GM04504 (cell line): Measurements from ENCODE around the gene SRP9.
"Not testable (repeated sequence)": the region's sequence is repeated elsewhere in the genome, so short reads cannot be mapped to it uniquely, and the experiment has no call there.

ENCODE experiments used
- DNase-seq: peaks from one replicate; pipeline ENCODE4 v3.0.0-alpha.2; 2012; ENCODE audit warnings: low read depth

Gene SRP9

DNA sequence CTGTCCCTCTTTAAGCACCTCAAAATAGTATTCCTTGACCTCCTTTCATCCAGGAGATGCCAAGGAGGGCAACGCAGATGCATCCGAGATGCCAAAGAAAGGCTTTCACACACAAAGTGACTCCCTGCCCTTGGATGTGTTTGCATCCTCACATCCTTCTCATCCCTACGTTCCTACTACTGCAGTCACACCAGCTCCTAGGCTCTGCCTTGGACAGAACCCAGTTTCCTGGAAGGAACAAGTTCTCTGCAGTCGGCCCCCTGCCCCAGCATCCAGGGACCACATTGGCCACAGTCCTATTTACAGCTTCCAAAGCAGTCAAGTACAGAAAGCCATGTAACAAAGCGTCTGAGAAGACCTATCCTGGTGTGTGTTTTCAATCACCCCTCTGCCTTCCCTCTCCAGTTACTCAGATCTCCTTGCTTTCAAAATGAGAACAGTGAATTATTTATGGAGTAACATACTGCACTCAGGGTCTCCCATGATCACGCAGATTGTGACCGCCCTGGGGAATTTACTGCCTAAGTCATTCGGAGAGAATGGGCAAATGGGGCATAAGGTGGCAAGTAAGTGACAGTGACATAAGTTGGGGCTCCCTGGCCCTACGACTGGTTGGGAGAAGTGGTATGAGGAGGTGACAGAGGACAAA is 21.8 kb upstream of the SRP9 start:
- no peak for DNase-seq

DNA sequence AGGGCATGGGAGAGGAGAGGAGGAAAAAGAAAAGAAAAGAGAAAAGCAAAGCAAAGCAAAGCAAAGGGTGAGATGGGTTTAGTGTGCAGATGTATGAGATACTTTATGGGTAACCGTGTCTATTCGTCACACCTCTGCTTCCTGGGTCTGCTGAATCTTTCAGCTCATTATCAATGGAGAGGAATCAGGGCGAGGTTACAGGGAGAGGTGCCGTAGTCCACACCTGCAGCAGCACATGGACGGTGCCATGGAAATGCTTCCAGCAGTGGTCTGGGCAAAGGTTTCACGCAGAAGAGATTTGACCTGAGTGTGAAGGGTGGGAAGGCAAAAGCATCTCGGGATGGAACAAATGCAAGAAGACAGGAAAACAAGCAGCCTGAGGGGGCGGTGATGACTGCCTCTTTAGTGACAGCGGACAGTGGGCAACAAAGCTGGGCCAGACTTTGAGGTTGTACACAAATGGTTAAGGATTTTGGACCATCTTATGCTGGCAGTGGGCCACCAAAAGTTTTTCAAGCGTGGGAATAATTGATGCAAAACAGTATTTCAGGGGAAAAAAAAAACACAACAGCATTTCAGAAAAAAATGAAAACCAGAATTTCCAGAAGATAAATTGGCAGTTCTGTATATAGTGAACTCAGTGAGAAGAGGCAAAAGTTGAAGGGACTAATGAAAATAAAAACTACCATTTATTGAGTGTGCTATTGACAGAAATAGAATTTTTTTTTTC is 19.5 kb upstream of the SRP9 start:
- DNase-seq: no peak

DNA sequence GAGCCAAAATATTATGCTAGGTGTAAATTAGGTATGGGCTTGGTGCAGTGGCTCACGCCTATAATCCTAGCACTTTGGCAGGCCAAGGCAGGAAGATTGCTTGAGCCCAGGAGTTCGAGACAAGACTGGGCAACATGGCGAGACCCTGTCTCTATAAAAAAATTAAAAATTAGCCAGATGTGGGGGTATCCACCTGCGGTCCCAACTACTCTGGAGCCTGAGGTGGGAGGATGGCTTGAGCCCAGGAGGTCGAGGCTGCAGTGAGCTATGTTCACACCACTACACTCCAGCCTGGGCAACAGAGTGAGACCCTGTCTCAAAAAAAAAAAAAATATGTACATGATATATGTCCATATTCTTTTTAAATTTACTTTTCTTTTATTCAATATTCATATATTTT is 17.7 kb upstream of the SRP9 start:
- not testable (repeated sequence) for DNase-seq

DNA sequence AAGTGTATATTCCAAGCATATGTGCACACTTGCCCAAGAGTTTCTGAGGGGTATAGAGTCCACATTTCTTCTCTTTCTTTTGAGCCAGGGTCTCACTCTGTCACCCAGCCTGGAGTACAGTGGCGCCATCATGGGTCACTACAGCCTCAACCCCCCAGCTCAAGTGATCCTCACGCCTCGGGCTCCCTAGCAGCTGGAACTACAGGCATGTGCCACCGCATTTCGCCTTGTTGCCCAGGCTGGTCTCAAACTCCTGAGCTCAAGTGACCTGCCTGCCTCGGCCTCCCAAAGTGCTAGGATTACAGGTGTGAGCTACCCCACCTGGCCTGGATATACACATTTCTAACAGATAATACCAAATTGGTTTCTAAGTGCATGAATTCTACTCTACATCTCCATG is 17.1 kb upstream of the SRP9 start:
- no peak for DNase-seq

DNA sequence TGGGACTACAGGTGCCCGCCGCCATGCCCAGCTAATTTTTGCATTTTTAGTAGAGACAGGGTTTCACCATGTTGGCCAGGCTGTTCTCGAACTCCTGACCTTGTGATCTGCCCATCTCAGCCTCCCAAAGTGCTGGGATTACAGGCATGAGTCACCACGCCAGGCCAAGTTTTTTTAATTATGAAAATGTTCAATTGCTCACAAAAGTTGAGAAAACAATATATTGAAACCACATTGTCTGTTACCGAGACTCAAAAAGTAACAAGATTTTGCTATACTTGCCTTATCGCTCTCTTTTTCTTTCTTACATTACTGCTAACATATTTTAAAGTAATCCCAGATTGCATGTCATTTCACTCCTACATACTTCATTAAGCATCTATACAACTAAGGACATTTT is 16.2 kb upstream of the SRP9 start:
- not testable (repeated sequence) for DNase-seq

DNA sequence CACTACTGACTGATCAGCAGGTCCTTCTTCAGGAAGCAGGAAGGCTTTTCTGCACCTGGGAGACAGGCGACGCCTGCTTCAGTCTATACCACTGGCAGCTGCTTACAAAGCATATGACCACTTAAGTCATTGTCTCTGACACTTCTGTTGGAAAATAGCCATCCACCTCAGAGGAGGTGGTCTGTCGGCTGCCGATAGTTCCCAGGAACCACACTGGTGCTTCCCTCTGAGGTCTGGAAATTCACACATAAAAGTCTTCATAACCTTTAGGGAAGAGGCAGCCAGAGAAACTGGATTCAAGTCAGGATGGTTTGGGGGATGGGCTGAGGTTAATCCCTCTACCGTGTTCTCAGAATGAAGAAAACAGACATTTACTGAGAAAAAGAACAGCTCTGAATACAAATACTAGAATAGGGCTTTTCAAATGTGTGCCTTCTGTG is 15.6 kb upstream of the SRP9 start:
- no peak for DNase-seq

DNA sequence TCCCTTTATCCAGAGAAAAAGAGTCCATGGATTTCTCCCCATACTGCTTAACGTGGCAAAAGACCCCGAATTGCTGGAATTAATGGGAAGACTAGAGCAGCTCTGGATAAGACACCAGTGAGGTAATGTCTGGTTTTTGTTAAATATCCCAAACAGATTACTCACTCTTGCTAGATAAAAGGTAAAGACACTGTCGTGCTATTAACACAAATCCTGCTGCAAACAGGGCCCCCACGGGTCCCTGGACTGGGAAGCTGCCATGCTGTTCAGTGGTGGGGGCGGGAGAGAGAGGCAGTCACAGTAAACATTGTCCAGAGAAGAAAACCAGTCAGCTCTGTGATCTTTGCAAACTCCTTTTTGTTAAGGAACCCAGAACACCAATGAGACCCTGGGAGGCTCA is 15.2 kb upstream of the SRP9 start:
- DNase-seq: no peak

DNA sequence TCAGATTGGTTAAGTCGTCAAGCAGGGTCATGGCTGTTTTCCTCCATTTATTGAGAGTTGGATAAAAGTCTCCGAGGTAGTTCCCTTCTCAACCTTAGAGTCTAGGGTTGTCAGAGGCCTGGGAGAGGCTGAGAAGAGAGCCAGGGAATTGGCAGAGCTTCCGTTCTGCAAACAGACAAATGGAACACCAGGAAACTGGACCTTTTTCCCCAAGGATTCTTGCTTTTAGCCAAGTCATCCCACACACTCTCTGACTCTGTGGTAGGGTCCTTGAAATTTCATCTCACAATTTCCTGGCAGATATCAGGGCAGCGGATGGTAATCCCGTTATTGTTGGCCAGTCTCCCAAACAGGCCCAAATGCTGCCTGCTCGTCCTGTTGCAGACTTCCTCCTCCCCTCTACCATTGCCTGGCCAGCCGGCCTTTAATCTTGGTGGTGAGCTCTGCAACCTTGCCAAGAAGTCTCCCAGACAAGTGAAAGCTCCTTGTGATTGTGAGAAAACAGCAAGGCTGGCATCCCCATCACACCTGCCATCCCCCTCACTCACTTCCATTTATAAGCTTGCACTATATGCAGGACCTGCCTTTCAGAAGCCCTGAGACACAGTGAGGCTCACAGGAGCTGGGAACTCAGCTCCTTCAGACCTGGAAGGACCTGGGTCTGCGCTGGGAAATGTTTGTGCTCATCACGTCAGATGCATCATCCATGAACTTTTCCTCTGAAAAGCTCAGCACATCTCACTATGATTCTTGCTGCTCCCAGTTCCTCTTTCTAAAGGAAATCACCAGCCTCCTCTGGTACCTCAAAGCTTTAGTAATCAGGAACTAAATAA is 13.7 kb upstream of the SRP9 start:
- DNase-seq: no peak

DNA sequence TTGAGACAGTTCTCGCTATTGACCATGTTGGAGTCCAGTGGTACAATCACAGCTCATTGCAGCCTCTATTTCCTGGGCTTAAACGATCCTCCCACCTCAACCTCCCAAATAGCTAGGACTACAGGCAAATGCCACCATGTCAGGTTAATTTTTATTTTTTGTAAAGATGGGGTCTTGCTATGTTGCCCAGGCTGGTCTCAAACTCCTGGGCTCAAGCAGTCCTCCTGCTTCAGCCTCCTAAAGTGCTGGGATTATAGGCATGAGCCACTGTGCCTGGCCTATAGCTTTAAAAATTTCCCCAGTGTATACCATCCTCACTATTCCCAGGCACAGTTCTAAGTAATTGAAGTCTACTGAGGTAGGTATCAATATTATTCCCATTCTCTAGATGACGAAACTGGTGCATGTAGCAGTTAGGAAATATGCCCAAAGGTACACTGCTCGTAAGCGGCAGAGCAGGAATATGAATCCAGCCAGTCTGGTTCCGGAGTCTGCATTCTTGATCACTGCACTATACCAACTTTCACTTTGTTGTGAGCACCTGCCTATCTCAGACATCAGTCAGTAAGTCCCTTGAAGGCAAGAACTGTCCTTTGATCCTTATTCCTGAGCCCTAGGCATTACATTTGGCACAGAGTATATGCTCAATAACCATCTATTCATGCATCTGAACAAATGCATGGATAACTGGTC is 11.5 kb upstream of the SRP9 start:
- DNase-seq: no peak

DNA sequence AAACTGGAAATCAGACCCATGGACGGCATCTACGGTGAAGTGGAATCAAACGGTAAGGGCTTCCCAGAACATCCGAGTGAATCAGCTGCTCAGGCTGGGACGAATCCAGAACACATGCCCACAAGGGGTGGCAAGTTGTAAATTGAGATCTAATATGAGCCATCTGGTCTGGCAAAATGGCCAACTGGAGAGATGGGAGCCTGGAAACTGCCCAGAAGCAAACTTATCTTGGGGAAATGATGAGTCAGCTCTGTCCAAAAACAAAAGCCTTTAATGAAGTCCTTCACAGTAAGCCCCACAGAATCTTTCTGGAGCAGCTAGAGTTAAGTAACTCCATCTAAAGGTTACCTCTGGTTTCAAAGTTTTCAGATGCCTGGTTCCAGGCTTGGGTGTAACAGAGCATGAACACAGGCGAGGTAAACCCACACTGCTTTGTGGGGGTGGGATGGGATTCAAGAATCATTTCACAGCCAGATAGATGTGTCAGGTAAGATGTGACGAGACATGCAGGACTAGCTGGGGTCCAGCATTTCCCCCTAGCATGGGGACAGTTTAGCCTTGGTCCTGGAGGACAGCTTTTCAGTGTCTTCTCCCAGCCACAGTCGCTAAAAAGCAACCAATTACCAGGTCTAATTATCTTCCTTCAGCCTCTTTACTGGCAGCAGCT is 10.5 kb upstream of the SRP9 start:
- DNase-seq: peak; percentile 93

DNA sequence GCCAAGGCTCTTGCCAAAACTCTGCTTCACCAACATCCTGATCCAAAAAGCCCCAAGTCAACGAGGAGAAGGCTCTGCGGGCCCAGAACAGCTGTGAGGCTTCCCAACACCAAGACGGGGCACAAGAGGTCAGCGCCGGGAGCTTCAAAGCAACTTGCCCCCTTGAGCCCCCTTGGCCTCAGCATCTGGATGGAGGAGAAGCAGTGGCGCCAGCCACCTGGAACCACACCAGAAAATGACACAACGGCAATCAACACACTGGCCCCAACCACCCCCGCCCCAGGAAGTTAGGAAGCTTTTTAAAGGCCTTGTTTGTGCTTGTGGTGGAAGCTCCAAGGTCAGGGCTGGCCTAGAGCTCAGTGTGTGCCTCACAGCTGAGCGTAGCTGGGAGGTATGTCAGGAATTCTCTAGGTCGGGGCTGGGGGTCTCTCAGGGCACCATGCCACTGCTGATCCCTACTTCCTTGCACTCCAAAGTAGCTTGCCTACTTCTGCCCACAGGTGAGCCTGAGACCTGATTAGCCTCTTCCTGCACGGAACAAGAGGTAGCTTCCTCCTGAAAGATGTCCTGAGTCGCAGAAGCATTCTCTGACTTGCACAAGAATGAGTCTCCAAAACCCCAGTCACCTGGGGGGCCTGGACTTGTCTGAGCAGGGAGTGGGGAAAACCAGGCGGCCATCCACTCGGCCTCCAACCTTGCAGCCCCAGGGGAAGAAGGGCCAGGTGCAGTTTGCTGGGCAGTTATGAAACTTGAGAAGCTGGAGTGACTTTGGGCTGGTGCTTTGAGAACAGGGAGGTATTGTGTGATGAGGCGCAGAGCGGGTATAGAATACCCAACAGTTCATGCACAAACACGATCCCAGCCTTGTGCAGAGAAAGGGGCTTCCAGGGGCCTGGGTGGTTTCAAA is 9.7 kb upstream of the SRP9 start:
- DNase-seq: peak; percentile 50

DNA sequence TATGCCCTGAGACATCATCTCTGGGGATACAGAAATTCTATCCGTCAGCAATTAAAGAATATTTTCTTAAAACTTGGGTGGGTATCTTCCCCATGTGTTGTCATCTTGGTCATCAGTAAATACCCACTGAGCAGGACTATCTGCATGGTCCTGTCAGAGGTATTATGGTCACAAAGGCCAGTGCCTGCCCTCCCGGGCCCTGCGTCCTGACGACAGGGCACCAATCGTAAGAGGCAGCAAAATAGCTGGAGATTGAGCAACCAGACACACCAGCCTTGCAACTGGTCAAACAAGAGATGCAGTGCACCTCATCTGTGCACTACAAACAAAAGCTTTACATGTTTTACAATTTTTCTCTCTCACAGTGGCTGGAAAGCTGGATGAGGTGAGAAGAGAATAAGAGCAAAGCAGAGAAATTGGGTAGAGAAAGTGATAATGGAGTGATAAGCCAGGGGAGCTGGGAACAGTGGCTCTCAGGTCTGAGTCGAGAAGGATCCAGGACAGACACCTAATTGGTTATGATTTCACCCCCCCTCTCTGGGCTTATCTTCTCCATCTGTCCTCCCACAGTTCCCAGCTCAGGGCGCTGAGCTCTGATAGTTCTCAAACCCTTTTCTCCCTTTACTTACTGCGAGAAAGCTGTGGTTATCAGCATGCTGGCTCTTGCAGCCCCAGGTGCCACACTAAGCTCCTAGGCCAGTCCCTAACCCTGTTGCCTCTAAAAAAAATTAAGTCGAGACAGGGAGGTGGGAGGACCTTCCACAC is 8.8 kb upstream of the SRP9 start:
- no peak for DNase-seq

DNA sequence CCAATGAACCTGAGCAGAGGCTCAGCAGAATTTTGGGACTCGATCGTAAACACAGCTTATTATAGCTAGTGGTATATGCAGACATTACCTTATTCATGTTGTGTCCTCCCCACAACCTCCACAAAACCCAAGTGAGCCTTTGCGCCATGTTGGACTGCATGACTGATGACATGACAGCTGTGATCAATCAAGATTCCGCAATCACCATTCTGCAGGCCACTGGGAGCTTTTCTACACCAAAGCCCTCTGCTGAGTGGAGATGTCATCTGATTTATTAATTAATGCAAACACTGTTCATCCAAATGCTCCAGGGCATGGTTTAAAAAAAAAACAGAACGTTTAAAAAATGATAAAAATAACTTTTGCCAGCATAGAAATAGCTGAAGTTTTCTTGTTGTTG is 7.9 kb upstream of the SRP9 start:
- DNase-seq: no peak

DNA sequence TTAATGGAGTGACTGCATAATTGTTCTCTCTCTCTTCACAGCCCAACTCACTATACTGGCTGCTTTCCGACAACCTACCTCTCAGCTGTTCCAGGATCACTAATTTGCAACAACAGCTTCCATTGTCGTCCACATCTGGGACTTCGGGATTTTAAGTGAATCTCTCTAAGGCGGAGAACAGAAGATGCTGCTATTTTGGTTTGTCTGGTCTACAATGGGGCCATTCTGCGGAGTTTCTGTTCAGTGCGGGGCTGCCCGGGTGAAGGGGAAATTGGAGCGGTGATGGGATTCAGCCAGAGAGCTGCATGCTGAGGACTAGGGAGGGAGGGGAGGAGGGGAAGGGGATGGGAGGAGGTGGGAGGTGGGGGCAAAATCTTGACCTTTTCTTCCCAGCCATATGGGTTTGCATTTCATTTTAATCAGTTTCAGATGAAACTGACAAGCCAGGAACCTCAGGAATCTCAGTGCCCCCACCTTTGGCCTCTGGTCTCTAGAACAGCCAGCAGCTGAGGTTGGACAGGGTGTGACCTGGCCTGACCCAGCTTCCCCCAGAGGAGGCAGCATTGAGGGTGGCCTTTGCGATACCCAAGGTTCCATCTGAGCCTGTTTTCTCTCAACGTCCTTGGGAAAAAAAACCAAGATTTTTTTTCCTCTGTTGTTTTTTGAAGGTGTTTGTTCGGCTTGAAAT is 6.9 kb upstream of the SRP9 start:
- no peak for DNase-seq

DNA sequence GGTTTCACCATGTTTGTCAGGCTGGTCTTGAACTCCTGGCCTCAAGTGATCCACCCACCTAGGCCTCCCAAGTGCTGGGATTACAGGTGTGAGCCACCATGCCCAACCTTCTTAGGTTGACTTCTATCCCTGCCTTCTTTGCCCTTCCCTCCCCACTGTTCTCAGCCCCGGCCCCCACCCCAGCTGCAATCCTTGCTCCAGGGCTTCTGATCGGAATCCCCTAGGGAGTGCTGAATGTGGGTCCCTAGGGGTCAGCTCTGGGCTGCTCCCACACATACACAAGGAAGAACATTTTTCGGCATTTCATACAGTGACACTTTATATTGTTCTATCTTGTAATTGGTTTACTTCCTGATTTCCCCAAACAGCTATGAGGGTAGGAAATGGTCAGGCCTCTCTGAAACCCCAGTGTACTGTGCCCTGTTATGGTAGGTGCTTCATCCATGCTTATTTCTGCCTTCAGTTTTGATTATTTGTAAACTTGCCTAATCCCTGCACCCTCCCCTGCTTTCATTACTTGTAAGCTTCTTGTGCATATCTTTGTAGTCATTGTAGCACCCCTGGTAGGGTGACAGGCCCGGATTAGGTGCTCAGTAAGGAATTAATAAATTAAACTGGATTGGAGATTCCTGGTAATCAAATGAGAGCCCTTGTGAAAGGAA is 5.8 kb upstream of the SRP9 start:
- DNase-seq: no peak

DNA sequence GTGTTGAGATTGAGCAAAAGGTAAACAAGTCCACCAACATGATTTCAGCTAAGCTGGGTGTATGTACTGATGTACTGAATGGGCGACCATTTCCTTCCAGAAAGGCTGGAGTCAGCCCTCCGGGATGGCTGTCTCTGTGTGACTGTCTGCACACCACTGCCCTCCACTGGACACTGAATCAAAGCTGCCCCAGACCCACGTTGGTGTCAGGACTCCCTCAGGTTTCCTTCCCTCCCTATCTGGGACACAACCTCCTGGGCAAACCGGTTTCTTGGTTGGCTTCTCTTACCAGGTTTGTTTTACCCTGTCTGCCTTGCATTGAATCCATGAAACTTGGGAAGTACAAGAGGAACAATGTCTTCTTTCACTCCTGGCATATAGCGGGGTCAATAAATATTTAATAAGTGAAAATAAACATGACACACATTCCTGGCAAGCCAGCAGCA is 5.3 kb upstream of the SRP9 start:
- peak; percentile 70 for DNase-seq

DNA sequence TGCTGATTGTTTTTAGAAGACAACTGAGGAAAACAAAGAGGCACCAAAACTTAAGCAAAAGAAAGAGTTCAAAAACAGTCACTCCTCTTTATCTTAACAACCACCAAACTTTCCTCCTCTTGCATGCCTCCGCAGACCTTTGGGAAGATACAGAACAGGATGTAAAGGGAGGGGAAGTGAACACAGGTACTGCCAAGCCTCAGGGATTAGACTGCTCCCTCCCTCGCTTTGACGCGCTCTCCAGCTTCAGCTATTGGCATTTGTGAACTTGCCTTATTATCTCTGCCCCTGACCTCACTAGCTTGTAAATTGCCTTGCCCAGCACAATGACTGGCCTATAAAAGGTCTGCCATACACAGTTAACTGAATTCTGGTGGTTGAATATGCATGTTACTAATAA is 4.8 kb upstream of the SRP9 start:
- no peak for DNase-seq

DNA sequence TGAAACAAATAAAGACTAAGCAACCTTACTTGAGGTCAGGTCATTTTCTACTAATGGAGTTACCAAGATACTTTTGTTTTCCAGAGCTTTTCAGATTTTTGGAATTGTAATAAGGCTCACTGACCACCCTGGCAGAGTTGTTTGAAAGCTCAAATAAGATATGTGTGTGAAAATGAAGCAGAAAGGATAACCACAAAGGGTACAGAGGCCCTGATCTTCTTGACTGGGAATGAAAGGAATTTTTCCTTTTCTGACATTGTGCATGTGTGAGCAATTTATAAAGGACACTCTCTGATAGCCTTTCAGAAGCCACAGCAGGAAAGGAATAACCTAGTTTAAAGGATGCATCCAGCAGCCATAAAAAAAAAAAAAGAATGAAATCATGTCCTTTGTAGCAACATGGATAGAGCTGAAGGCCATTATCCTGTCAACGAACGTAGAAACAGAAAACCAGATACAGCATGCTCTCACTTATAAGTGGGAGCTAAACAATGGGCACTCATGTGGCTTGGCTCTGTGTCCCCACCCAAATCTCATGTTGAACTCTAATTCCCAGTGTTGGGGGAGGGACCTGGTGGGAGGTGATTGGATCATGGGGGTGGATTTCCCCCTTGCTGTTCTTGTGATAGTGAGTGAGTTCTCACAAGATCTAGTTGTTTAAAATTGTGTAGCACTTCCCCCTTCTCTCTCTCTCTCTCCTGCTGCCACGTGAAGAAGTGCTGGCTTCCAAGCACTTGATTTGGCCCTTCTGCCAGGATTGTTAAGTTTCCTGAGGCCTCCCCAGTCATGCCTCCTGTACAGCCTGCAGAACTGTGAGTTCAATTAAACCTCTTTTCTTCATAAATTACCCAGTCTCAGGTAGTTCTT is 3.1 kb upstream of the SRP9 start:
- no peak for DNase-seq
